Ecto neural progenitor cell (in vitro differentiated cells): ENCODE results near the gene CRAT.
"Not testable (repeated sequence)": the region's sequence is repeated elsewhere in the genome, so short reads cannot be mapped to it uniquely, and the experiment has no call there.

ENCODE experiments used
- DNase-seq: peaks from one replicate; pipeline ENCODE4 v3.0.0-alpha.2; 2018; ENCODE audit warnings: low spot score

The CRAT gene

GRCh38 chr9:129138476-129139232 lies 28.1 kb upstream of the CRAT start:
- no peak for DNase-seq

- DNase-seq, result no peak
Observed at GRCh38 chr9:129138144-129138462, 27.5 kb upstream of the CRAT start.

- no peak for DNase-seq
Observed at GRCh38 chr9:129137292-129138143, 26.9 kb upstream of the CRAT start.

GRCh38 chr9:129136446-129137035 lies 25.9 kb upstream of the CRAT start:
- DNase-seq, result no peak

- no peak for DNase-seq
Observed at GRCh38 chr9:129135476-129135875, 24.9 kb upstream of the CRAT start.

- DNase-seq, result no peak
Observed at GRCh38 chr9:129133082-129133481, 22.5 kb upstream of the CRAT start.

GRCh38 chr9:129131300-129132145 lies 20.9 kb upstream of the CRAT start:
- peak; percentile 88 for DNase-seq

- DNase-seq, result no peak
Observed at GRCh38 chr9:129130791-129131190, 20.2 kb upstream of the CRAT start.

GRCh38 chr9:129130271-129130670 lies 19.7 kb upstream of the CRAT start:
- DNase-seq, result not testable (repeated sequence)

- DNase-seq, result no peak
Observed at GRCh38 chr9:129128689-129129088, 18.1 kb upstream of the CRAT start.

GRCh38 chr9:129126749-129127618 lies 16.4 kb upstream of the CRAT start:
- DNase-seq, result peak; percentile 68

- DNase-seq, result no peak
Observed at GRCh38 chr9:129125478-129125877, 14.9 kb upstream of the CRAT start.

- no peak for DNase-seq
Observed at GRCh38 chr9:129124506-129125069, 14.0 kb upstream of the CRAT start.

- not testable (repeated sequence) for DNase-seq
Observed at GRCh38 chr9:129122976-129123375, 12.4 kb upstream of the CRAT start.

GRCh38 chr9:129122133-129122532 lies 11.5 kb upstream of the CRAT start:
- DNase-seq, result no peak

GRCh38 chr9:129121483-129121882 lies 10.9 kb upstream of the CRAT start:
- no peak for DNase-seq

- no peak for DNase-seq
Observed at GRCh38 chr9:129118799-129119198, 8.2 kb upstream of the CRAT start.

- no peak for DNase-seq
Observed at GRCh38 chr9:129113645-129114304, 3.2 kb upstream of the CRAT start.

- not testable (repeated sequence) for DNase-seq
Observed at GRCh38 chr9:129112526-129112925, 1.9 kb upstream of the CRAT start.

- DNase-seq, result no peak
Observed at GRCh38 chr9:129111528-129112151, 1.0 kb upstream of the CRAT start.
